Transverse colon (tissue), 4 donors: ENCODE results near the gene BUD13.

Source experiments
- CTCF ChIP-seq, 5 experiments: fragments of 200-600 bp in 3 of 5; fragments of 450-650 bp in 2 of 5; sonication (generic) in 3 of 5; IDR thresholded peaks; 1 replicate in 2 of 5; 2 replicates in 3 of 5; pipeline ENCODE4 v1.5.1; 2016 to 2017; ENCODE audit warnings: antibody characterized with exemption in 5 of 5, inconsistent platforms in 3 of 5, mild to moderate bottlenecking in 2 of 5, moderate library complexity in 1 of 5
- POLR2A ChIP-seq: fragments of 450-650 bp; IDR thresholded peaks from one replicate; pipeline ENCODE4 v1.6.1; 2016; ENCODE audit warnings: antibody characterized with exemption, mild to moderate bottlenecking, moderate library complexity
- POLR2AphosphoS5 ChIP-seq, 3 donors: sonication (generic); formaldehyde crosslinking; IDR thresholded peaks; one replicate each; pipeline ENCODE4 v1.6.1; 2016; ENCODE audit warnings: antibody characterized with exemption in 3 of 3

GRCh38 chr11:116700586-116701220 lies 72.1 kb downstream of the BUD13 start:
- TF ChIP-seq POLR2AphosphoS5 (IDR thresholded peaks at IDR 0.05) (no peak), CTCF (IDR thresholded peaks at IDR 0.05) (no peak), POLR2A (no peak)
